ENCODE measurements around the gene PRIM2.
"Not testable (repeated sequence)": the region's sequence is repeated elsewhere in the genome, so short reads cannot be mapped to it uniquely, and the experiment has no call there.

PRIM2 gene

GRCh38 chr6:57368965-57369731 lies 51.7 kb downstream of the PRIM2 start:
- DNase-seq: not testable (repeated sequence)

DNA sequence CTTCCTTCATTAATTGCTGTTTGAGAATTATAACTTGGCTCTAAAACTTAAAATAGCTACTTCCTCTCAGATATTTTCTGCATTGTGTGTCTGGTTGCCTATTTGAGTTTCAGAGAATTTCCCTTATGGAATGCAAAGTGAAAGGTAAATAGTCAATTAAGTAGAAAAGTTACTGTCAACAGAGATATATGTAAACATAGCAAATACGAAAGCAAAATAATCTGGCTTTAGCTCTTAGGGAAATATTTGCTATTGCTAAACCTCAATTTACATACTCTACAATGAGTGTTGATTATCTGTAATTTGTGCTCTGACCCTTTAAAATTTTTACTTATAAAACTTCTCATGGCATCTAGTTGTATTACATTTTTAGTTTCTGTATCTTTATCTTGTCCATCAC lies 54.3 kb downstream of the PRIM2 start:
- DNase-seq: not testable (repeated sequence)

GRCh38 chr6:57374764-57375163 lies 57.3 kb downstream of the PRIM2 start:
- DNase-seq: not testable (repeated sequence)

- not testable (repeated sequence) for DNase-seq
Observed at GRCh38 chr6:57376083-57376482, 58.7 kb downstream of the PRIM2 start.

DNA sequence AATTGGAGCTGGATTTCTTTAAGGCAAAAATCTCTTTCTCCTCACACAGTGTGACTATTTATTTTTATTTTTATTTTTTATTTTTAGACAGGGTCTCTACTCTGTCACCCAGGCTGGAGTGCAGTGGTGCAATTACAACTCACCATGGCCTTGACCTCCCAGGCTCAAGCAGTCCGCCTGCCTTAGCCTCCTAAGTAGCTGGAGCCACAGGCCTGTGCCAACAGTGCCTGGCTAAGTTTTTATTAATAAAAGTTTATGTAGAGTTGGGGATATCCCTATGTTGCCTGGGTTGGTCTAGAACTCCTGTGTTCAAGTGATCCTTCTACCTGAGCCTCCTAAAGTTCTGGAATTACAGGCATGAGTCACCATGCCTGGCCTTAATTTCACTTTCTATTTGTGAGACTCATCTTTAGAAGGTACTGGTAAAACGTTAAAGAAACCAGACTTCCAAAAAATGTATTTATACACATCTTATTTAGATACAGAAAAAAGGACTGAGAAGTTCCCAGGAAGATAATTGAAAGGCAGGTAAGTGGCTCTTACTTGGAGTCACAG lies 71.7 kb downstream of the PRIM2 start:
- DNase-seq: not testable (repeated sequence)

DNA sequence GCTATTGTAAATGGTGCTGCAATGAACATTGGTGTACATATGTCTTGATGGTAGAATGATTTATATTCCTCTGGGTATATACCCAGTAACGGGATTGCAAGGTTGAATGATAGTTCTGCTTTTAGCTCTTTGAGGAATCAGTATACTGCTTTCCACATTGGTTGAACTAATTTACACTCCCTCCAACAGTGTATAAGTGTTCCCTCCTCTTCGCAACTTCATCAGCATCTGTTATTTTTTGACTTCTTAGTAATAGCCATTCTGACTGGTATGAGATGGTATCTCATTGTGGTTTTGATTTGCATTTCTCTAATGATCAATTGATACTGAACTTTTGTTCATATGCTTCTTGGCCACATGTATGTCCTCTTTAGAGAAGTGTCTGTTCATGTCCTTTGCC lies 73.4 kb downstream of the PRIM2 start:
- not testable (repeated sequence) for DNase-seq

DNA sequence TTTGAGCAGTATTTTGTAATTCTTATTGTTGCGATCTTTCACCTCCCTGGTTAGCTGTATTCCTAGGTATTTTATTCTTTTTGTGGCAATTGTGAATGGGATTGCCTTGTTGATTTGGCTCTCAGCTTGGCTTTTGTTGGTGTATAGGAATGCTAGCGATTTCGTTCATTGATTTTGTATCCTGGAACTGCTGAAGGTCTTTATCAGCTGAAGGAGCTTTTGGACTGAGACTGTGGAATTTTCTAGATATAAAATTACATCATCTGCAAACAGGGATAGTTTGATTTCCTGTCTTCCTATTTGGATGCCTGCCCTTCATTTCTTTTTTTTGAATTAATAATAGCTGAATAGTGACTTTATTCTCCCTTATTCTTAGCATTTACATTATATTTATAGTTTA lies 74.6 kb downstream of the PRIM2 start:
- not testable (repeated sequence) for DNase-seq

GRCh38 chr6:57419341-57419740 lies 101.9 kb downstream of the PRIM2 start:
- not testable (repeated sequence) for DNase-seq

- no peak for DNase-seq
Observed at GRCh38 chr6:57421503-57421902, 104.1 kb downstream of the PRIM2 start.

GRCh38 chr6:57423468-57423867 lies 106.0 kb downstream of the PRIM2 start:
- DNase-seq: no peak

- not testable (repeated sequence) for DNase-seq
Observed at GRCh38 chr6:57431742-57432141, 114.3 kb downstream of the PRIM2 start.

- DNase-seq: no peak
Observed at GRCh38 chr6:57432157-57432556, 114.7 kb downstream of the PRIM2 start.

- no peak for DNase-seq
Observed at GRCh38 chr6:57432919-57433684, 115.7 kb downstream of the PRIM2 start.

DNA sequence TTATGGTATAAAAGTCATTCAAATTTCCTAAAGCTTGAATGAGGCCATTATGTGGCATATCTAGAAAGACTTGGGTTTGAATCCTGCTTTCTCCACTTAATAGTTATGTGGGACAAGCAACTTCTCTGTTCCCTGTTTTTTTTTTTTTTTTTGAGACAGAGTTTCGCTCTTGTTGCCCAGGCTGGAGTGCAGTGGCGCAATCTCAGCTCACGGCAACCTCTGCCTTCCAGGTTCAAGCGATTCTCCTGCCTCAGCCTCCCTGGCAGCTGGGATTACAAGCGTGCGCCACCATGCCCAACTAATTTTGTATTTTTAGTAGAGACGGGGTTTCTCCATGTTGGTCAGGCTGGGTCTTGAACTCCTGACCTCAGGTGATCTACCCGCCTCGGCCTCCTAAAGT lies 116.4 kb downstream of the PRIM2 start:
- not testable (repeated sequence) for DNase-seq

- DNase-seq: no peak
Observed at GRCh38 chr6:57434944-57435343, 117.5 kb downstream of the PRIM2 start.

- DNase-seq: no peak
Observed at GRCh38 chr6:57435475-57436160, 118.2 kb downstream of the PRIM2 start.

DNA sequence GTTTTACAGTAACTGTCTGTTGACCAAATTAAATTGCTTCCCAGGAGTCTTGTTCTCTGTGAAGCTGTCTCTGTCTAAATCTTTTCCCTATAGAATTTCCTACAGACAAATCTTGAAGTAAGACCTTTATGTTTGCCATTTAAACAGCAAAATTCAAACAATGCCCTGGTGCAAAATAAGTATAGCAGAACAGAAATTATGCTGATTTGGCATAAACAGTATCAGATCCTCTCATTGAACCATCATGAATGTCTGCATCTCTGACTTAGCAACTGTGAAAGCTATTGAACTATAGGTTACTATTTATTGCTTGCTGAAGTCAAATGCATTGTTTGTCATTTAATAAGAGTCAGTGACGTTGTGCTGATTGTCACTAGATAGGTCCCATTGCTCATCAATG lies 123.3 kb downstream of the PRIM2 start:
- DNase-seq: not testable (repeated sequence)

GRCh38 chr6:57442133-57442532 lies 124.7 kb downstream of the PRIM2 start:
- not testable (repeated sequence) for DNase-seq

DNA sequence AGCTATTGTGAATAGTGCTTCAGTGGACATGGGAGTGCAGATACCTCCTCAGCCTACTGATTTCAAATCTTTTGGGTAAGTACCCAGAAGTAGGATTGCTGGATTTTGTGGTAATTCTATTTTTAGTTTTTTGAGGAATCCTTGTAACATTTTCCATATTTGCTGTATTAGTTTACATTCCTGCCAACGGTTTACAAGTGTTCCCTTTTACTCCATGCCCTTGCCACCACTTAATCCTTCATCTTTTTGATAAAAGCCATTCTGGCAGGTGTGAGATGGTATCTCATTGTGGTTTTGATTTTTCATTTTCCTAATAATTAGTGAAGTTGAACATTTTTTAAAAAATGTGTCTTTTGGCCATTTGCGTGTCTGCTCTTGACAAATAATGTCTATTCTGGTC lies 125.8 kb downstream of the PRIM2 start:
- DNase-seq: not testable (repeated sequence)

- not testable (repeated sequence) for DNase-seq
Observed at GRCh38 chr6:57444787-57445186, 127.4 kb downstream of the PRIM2 start.

- DNase-seq: peak; percentile 67
Observed at GRCh38 chr6:57445379-57445778, 127.9 kb downstream of the PRIM2 start.

- DNase-seq: peak; percentile 22
Observed at GRCh38 chr6:57445790-57446468, 128.5 kb downstream of the PRIM2 start.

Measured in NCI-H146 (cell line).